A549 treated with CORT108297 at 1 μM for 4 hours (cell line): ENCODE measurements around the gene RBM12. TPM values are rescaled to one million over a fixed set of nuclear protein-coding genes. Genes with fewer than 3 reads are reported as not detected.

Source experiments
- total RNA-seq: library from RNA; stranded (reverse); fragments of 200-300 nt; extraction: Qiagen RNA extraction; gene quantifications from 5 replicates; pipeline ENCODE4 v1.2.3, GENCODE V29; 2022

The RBM12 gene, protein sequence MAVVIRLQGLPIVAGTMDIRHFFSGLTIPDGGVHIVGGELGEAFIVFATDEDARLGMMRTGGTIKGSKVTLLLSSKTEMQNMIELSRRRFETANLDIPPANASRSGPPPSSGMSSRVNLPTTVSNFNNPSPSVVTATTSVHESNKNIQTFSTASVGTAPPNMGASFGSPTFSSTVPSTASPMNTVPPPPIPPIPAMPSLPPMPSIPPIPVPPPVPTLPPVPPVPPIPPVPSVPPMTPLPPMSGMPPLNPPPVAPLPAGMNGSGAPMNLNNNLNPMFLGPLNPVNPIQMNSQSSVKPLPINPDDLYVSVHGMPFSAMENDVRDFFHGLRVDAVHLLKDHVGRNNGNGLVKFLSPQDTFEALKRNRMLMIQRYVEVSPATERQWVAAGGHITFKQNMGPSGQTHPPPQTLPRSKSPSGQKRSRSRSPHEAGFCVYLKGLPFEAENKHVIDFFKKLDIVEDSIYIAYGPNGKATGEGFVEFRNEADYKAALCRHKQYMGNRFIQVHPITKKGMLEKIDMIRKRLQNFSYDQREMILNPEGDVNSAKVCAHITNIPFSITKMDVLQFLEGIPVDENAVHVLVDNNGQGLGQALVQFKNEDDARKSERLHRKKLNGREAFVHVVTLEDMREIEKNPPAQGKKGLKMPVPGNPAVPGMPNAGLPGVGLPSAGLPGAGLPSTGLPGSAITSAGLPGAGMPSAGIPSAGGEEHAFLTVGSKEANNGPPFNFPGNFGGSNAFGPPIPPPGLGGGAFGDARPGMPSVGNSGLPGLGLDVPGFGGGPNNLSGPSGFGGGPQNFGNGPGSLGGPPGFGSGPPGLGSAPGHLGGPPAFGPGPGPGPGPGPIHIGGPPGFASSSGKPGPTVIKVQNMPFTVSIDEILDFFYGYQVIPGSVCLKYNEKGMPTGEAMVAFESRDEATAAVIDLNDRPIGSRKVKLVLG
- 70.5 to 89.1 TPM (median 82.9 TPM) in 5 replicates for total RNA-seq

DNA sequence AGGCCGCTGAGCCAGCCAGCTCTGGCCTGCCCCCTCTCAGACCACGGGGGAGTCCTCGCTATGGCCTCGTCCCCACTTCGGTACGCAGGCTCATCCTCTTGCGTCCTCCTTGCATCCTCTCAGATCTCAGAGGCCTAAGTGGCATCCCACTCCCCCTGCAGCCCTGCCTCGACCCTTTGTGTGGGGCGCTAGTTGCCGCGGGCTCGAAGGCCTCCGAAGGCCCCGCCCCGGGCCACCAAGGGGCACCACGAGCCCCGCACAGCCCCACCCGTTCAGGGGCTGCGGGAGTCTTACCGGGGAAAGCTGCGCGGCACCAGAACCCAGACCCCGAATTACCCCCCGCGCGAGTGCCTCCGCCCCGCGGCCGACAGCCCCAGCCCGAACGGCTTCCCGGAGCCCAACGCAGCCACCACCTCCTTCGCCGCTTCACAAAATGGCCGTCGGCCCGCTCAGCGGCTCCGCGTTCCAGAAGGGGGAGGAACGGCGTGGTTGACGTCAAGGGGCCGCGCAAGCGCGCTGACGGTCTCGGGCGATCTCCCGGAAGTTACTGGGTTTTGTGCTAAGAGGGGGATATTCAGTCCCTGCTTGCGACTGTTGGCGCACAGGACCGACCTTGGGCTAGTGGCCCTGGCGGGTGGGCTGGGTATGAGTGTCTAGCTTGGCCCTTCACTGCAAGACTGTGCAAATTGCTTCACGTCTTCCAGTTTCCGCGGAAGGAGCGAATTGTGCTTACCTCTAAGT lies at the start of gene RBM12, which contains the start of gene CPNE1:
Gene RBM12, minus strand, starts transcription at position 435 of the 741 bp plus-strand sequence. CDS start 9,578 bp downstream, outside the sequence.
Gene CPNE1, minus strand, starts transcription at position 435 of the 741 bp plus-strand sequence. CDS start 31,977 bp downstream, outside the sequence.

DNA sequence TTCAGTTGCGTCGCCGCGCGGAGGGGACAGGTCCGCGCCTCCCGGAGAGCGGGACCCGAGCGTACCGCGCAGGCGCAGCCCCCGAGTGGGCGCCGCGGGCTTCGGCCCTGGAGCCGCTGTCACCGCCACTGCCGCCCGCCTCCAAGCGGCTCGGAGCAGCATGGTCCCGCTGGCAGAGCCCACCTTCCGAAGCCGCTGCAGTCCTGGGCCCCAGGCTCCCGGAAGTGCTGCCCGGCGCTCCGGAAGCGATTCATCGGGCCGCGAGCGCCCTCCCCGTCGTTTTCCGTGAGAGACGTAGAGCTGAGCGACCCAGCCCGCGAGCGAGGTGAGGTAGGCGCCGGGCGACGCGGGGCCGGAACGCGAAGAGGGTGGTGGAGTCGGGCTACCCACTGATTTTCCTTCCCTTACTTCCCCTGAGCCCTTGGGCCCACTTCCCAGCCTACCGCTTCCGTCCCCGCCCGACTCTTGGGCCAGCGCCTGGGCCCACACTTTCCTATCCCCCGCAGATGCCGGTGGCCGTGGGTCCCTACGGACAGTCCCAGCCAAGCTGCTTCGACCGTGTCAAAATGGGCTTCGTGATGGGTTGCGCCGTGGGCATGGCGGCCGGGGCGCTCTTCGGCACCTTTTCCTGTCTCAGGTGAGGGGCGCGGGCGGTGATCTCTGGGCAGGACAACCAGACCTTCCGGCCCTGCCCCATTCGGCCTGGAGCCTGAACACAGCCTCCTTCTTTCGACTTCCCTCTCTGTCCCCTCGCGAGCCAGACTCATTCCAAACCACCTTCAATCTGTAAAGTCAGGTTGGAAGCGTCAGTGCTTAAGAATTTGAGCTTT lies 34.6 kb upstream of the RBM12 start, which contains the start of the genes NFS1 and ROMO1:
Gene NFS1, minus strand, starts transcription at position 226 of the 830 bp plus-strand sequence. Its CDS starts 64 bp downstream, at position 162.
Gene ROMO1, plus strand, starts transcription at position 279 of the 830 bp plus-strand sequence. Its CDS starts 228 bp downstream, at position 507.

GRCh38 chr20:35615667-35616464 lies 48.8 kb downstream of the RBM12 start, which contains the start of gene SPAG4:
TSS of gene SPAG4 (plus strand) at chr20:35615829. CDS start at chr20:35616004, 175 bp downstream.

Other genes starting within 250 kb of the RBM12 start
- gene GDF5, start 226.7 kb downstream of the RBM12 start, total RNA-seq = 0.02 to 0.06 TPM (median 0.04 TPM) in 3 of 5 replicates, not detected in the others
- gene CEP250, start 209.3 kb downstream of the RBM12 start, total RNA-seq = 23.1 to 30.2 TPM (median 26.4 TPM) in 5 replicates
- not detected in 5 replicates for gene C20orf173, start 135.2 kb downstream of the RBM12 start, total RNA-seq
- 213 to 250 TPM (median 243 TPM) in 5 replicates for gene ERGIC3, start 122.8 kb downstream of the RBM12 start, total RNA-seq
- 3.5 to 6.6 TPM (median 4.7 TPM) in 5 replicates for gene SPAG4, start 49.1 kb downstream of the RBM12 start, total RNA-seq
- gene CPNE1, start within 50 bp of the RBM12 start, total RNA-seq = 185 to 233 TPM (median 228 TPM) in 5 replicates
- gene NFS1, start 34.5 kb upstream of the RBM12 start, total RNA-seq = 33.6 to 42.5 TPM (median 38.7 TPM) in 5 replicates
- gene ROMO1, start 34.5 kb upstream of the RBM12 start, total RNA-seq = 365 to 400 TPM (median 369 TPM) in 5 replicates
- 162 to 215 TPM (median 183 TPM) in 5 replicates for gene RBM39, start 77.4 kb upstream of the RBM12 start, total RNA-seq
- gene PHF20, start 107.1 kb upstream of the RBM12 start, total RNA-seq = 23.1 to 28.6 TPM (median 26.0 TPM) in 5 replicates